SKM-1 treated with dmso at 0.1 percent for 144 hours (cell line): ENCODE data around the gene NRP1.
"Not testable (repeated sequence)": the region's sequence is repeated elsewhere in the genome, so short reads cannot be mapped to it uniquely, and the experiment has no call there.

ENCODE experiments used
- DNase-seq: peaks from one replicate; lab custom pipeline; 2025; ENCODE audit not compliant: unreplicated experiment; lab: John Stamatoyannopoulos, UW

Gene NRP1

DNA sequence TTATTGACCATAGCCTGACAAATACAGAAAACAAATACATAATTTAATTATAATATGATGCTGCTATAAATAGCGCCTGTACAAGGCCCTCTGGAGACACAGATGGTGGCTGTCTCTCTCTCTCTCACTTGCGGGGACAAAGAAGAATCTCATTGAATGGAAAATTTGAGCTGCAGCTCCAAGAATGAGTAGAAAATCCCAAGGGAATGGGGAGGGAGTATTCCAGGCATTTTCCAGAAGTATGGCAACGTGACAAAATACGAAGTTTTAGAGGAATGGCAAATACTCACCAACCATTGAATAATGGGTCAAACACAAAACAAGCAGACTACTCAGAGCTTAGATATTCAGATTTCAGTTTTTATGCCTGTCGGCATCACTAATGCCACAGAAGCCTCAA, 179.9 kb downstream of the NRP1 start:
- no peak for DNase-seq

GRCh38 chr10:33153968-33154327, 180.5 kb downstream of the NRP1 start:
- DNase-seq = no peak

DNA sequence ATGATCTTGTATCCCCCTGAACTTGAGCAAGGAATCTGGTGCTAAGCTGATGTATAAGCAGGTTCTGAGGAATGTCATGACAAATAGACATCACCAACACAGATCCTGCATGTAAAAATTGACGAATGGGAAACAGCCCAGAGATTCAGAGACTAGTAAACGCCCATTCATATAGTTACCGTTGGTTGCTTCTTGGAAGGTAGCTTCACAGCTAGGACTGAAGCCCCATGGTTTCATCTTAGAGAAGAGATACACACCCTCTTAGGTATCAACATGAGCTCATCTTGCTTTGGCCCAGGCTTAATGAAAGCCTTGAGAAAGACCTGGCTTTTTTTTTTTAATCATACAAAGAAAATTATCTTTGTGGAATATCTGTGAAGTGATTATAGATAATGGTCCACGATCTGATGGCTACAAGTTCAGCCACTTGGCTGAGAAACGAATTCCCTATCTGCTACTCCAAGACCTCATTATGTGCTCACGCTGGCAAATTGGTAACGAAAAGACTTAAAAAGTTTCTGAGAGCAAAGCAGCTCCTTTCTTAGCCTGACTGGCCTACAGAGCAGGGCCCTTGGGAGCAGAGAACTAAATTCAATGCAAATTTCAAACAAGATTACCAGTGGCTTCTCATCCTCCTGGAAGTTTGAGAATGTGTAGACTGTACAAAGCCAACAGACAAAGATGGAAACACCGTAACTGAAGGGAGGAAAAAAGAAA, 181.1 kb downstream of the NRP1 start:
- no peak for DNase-seq

DNA sequence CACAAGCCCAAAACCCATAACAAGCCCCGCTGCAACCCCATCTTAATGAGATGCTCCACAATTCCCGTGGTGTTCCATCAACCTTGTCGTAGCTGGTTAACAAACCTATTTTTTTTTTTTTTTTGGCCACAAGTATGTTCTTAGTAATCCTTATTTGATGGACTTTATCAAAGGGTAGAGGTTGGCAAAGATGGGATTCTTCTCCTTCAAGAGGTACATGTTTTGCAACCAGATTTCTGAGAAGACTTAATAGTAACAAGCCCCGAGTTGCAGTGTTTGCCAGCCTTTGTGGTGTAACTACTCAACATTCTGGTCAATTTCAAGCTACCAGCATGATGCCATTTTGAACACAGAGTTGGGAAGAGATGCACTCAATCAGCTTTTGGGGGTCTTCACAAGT, 181.7 kb downstream of the NRP1 start:
- DNase-seq = no peak

DNA sequence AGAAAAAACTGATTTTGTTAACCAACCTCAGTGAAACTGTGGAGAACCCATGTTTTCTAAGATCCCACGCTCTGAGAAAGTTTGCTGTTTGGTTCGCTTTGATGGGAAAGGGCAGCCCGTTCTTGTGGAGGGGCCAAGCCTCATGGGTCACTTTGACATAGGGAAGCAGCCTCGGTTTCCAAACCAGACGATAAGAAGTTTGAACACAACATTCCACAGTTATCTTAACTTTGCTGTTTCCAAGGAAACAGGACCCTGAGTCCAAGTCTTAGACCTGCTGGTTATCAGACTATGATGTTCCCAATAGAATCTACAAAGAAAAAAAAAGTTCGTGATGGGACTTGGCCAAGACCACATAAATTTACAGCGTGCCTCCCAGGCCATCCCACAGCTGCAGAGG, 182.3 kb downstream of the NRP1 start:
- DNase-seq = no peak

- DNase-seq = no peak
These were observed 183.1 kb downstream of the NRP1 start for GRCh38 chr10:33151344-33151864.

DNA sequence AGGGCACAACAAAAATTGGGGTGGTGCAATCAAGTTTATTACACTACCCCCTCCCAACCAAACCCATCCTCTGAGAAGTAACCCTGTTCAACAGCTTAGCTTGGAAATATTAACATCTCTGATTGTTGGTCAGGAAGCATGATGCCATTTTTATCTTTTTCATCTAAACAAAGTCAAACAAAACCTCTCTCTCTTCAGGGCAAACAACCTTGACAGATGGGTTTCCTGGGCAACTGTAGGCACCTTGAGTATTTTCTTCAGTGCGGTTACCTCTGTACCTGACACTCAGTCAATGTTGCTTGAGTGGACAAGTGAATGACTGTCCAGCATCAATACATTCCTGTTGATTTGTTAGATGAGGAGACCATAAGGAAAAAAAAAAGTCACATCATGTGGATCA, 183.6 kb downstream of the NRP1 start:
- no peak for DNase-seq

GRCh38 chr10:33150146-33150545, 184.3 kb downstream of the NRP1 start:
- no peak for DNase-seq

- DNase-seq = no peak
These were observed 187.5 kb downstream of the NRP1 start for GRCh38 chr10:33147013-33147310.

GRCh38 chr10:33146189-33147012, 188.1 kb downstream of the NRP1 start:
- DNase-seq = no peak

DNA sequence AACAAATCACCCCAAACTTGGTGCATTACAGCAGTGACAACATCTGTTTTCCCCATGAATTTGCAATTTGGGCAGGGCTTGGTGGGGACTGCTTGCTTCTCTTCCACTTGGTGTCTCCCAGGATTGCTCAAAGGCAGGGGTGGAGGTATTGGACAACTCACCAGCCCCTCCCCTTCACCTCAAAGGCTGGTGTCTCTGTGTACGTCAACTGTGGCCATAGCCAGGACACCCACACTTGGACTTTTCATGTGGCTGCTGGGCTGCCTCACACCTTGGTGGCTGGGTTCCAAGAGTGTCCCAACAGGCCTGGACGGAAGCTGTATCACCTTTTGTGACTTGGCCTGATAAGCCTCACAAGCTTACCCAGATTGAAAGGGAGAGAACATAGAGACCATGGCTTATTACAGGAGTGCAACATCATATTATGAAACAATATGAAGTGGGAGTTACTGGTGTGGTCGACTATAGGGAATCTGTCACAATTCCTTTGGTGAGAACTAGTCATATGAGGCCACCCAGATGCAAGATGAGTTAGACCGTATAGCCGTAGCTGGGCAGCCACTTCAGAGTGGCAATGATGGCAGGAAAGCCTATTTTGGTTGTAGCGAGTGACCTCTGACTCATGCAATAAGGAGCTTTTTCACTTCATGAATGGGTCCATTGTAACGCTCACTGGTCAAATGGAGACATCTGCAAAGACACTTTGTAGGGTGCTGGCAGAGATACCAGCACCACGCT, 188.8 kb downstream of the NRP1 start:
- DNase-seq = no peak

DNA sequence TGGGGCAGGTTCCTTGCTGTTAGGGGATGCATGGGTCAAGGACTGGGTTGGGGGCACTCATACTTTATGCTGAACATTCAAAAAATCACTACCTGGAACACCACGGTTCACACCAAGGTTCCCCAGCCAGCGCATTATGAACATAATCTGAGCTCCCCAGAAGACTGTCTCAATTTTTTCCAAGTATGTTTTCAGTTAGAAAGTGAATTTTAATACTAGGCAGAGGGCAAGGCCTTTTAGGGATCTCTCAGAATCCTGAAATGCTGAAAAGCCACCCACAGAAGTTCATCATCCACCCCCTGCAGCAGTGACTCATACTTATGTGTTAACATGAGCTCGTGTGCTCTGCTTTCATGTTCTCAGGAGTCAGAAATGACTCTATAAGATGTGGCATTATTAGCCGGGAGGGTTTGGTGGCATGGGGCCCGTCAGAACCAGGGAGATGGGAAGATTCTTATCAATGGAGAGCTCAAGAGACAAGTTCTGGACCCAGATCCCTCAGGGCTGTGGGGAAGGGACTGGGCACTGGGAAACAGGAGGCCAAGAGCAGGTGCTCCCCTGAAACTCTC, 191.2 kb downstream of the NRP1 start:
- DNase-seq = no peak

DNA sequence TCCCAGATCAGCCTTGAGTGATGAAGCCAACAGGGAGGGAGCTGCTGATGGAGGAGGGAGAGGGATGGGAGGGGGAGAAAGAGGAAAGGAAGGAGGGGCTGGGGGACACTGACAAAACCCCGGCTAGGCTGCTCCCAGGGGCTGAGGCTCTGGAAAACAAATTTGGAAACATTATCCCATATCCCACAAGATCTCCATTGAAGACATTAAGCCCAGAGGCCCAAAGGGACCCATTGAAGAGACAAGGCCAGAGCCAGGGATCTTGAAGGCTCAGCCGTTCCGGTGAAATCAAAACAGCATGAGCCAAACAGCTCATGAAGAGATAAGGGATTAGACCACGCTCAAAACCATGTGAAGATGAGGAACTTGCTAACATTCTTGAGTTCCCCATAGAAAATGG, 192.2 kb downstream of the NRP1 start:
- no peak for DNase-seq

GRCh38 chr10:33141251-33141650, 193.2 kb downstream of the NRP1 start:
- DNase-seq = no peak

DNA sequence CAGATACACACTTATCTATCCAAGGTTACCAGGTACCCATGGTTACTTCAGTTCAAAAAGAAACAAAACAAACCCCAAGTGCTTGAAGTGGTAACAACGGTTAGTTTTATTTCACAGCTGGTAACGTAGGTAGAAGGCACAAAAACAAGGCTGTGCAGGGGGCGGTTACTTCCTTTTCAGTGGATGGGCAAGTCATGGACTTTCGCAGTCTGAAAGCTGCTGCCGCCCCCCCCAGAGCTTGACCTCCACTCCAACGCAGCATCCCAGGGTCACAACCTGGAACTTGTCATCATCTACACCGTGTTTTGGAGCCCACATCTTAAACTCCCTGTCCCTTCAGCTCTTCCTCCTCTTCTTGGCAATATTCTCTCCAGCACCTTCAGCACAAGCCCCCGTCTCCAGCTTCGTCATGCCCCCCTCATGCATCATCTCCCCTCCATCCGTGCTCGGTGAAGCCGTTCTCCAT, 195.3 kb downstream of the NRP1 start:
- DNase-seq = no peak

GRCh38 chr10:33138686-33139085, 195.8 kb downstream of the NRP1 start:
- not testable (repeated sequence) for DNase-seq

- no peak for DNase-seq
These were observed 197.0 kb downstream of the NRP1 start for GRCh38 chr10:33137356-33138005.

DNA sequence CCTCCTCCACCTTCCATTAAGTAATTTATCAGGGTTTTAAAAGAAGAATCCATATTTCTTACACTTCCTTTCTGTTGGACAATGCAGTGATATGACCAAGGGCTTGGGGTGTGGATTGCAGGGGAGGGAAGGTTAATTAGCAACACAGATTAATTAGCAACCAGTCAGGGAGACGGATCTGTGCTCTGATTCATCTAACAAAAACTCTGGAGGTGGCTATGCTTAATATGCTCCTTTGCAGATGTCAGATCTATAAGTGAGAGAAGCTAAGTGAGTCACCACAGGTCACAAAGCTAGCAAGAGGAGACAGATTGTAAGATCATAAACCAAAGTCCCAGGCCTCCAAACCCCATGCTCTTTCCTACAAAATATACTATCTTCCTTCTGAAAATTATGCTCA, 197.7 kb downstream of the NRP1 start:
- no peak for DNase-seq

DNA sequence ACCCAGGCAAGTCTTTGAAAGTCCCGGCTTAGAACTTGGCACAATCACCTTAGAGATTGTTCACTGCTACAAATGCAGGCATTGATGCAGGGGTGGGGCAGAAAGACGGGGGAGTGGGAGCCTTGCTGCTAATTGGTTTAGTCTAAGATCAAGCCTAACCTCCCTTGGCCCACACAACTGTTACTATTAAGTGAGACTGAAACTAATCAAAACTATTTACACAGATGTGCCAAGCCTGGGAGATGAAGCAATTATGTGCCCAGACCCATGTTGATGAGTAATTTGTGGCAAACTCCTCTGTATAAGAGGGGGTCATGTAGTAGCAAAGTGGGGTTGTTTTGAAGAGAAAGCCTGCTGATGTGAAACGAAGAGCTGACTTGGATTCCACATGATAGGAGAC, 198.2 kb downstream of the NRP1 start:
- DNase-seq = no peak

- DNase-seq = no peak
These were observed 200.3 kb downstream of the NRP1 start for GRCh38 chr10:33134011-33134751.
